GM18498 (cell line): ENCODE data around the gene MXI1.
"Not testable (repeated sequence)": the region's sequence is repeated elsewhere in the genome, so short reads cannot be mapped to it uniquely, and the experiment has no call there.

ENCODE experiments used
- ATAC-seq: cut with Tn5 transposase; IDR thresholded peaks from one replicate; pipeline ENCODE4 v1.9.1; 2021; ENCODE audit warnings: mild to moderate bottlenecking, moderate library complexity; ENCODE audit not compliant: unreplicated experiment

The MXI1 gene

DNA sequence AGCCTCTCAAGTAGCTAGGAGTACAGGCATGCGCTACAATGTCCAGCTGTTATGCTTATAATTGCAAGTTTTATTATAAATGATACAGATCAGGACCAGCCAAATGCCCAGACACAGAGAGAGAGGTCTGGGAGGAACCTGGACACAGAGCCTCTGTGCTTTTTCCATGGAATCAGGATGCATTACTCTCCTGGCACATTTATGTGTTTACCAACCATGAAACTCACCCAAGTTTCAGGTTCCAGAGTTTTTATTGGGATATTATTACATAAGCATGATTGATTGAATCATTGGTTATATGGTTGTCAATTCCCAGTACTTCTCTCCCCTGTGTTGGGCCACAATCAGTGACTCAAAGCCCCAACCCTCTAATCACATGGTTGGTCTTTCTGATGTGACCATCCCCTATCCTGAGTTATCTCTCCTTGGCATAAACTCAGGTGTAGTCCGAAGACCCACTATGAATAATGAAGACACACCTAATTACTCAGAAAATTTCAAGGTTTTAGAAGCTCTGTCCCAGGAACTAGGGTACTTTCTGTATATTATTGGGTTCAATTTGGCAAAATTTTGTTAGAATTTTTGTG is 30.6 kb downstream of the MXI1 start:
- no peak for ATAC-seq

DNA sequence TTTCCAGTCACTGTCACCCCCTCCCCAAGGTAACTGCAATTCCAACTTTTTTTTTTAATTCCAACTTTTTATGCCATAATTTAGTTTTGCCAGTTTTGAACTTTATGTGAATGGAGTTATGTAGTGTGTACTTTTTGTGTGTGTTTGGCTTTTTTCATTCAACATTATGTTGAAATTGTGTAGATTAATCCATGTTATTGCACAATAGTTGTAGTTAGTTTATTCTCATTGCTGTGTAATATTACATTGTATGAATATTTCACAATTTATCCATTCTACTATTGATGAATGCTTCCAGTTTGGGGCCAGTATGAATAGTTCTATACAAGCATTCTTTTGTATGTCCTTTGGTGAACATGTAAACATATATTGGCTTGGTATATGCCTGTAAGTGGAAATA is 32.5 kb downstream of the MXI1 start:
- no peak for ATAC-seq

DNA sequence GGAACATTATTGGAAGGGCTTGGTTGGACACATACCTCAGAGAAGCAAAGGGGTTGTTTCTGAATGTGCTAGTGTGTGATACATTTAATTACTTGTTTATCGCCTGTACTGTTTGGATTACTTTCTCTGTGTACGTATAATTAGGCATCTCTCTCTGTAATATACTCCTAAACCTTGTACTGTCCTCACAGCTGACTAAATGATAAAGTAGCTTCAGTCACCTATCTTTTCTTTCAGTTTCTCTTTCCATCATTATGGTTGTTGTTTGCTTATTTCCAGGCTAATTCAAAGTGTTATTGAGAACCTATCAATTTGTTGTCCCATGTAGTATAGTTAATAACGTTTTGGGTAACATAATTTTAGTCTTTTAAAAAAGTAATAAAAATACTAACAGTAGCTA is 34.0 kb downstream of the MXI1 start:
- peak; percentile 74 for ATAC-seq

DNA sequence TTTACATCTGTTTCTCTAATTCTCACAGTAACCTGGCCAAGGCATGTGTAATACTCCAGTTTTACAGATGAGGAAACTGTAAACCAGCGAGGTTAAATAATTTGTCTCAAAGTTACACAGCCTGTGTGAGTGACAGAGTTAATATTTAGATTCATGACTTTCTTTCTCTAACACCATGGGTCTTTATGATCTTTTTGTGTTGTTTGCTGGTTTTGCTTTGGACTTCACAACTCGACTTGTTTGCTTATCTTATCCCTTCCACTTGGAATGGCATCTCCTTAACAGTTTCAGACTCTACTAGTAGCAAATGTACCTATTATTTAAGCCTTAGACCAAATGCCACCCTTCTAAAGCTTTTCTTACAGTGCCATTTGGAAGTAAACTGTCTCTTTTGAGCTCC is 34.4 kb downstream of the MXI1 start:
- ATAC-seq = peak; percentile 45

DNA sequence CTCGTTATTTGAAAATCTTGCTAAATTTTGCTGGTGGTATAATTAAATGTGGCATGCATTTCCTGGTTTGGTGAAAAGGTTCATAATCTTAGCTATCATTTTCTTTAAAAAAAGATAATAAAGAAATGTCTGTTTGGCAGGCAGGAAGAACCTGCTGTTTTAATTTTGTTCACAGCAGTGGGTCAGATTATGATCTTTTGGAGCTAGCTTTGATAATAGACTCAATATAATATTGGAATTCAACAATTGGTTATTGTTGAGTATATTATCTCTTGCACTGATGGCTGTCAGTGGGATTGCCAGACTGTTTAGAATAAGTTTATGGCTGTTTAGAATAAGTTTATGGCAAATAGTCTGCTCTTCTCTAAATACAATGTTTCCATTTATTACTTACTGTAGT is 35.1 kb downstream of the MXI1 start:
- ATAC-seq = no peak

DNA sequence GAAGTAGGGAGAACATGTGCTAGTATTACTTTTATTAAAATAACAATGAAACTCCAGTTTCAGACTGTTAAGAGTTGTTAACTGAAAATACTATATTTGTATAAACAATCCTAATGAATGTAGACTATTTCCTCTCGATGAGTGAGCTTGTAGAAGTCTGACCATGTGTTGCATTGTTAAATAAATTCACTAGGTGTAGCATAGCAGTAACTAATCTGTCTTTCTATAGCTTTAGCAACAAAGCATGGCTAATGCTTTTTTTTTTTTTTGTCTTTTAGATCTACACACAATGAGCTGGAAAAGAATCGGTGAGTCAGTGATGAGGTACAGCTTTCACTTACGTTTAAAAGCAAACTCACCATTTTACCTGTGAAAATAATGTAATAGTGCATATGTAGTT is 37.1 kb downstream of the MXI1 start:
- ATAC-seq = no peak

GRCh38 chr10:110247833-110248232 is 40.4 kb downstream of the MXI1 start:
- ATAC-seq = not testable (repeated sequence)

GRCh38 chr10:110249489-110249888 is 42.1 kb downstream of the MXI1 start:
- peak; percentile 59 for ATAC-seq

- ATAC-seq = peak; percentile 85
Measured at GRCh38 chr10:110251392-110251791, 44.0 kb downstream of the MXI1 start.

DNA sequence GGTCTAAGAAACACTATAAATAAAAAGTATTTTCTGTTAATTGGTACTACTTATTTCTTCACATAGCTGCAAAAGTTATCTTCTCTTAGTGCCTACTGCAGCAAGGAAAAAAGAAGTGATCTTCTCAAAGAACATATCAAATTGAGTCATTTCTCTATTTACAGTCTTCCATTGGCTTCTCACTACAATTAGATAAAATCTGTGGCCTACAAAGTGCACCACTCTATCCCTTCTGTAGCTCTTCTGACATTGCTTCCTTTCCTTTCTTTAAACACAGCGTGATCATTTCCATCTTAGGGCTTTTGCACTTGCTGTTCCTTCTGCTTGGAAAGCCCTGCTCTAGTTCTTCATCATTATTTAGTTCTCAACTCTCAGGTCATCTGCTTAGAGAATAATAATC is 44.7 kb downstream of the MXI1 start:
- ATAC-seq = no peak

- peak; percentile 38 for ATAC-seq
Measured at GRCh38 chr10:110254467-110254866, 47.1 kb downstream of the MXI1 start.

DNA sequence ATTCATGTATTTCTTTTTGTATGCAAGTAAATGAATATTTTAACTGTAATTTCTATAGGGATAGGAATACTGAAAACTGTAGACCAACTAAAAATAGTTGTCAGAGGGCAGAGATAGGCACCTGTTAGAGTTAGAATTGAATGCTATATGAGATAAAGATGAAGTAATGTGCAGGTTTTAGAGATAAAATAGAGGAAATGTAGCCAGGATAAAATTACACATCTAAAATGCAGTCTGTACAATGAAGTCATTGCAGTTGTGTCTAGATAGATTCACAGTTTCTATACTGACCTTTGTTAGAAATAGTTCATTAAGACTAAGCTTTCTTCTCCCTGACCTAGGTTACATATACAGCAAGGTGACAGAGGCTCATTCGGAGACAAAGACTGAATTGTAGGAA is 51.1 kb downstream of the MXI1 start:
- ATAC-seq = no peak

DNA sequence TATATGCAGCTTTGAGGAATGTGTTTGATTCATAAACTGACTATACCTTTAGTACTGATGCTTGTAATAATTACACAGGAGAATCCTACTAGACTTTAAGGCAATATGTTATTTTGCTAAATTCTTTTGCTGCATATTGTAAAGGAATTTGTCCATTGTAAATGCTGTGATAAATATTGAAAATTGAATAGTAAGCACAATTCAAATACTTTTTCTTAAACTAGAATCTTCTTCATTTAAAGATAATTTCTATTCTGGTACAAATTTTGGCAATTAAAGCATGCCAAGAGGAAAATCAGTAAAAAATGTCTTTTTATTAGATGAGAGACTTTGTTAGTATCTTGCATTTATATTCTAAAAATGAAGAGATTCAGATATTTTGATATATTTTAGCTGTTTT is 51.9 kb downstream of the MXI1 start:
- no peak for ATAC-seq

GRCh38 chr10:110260746-110261477 is 53.5 kb downstream of the MXI1 start:
- no peak for ATAC-seq

DNA sequence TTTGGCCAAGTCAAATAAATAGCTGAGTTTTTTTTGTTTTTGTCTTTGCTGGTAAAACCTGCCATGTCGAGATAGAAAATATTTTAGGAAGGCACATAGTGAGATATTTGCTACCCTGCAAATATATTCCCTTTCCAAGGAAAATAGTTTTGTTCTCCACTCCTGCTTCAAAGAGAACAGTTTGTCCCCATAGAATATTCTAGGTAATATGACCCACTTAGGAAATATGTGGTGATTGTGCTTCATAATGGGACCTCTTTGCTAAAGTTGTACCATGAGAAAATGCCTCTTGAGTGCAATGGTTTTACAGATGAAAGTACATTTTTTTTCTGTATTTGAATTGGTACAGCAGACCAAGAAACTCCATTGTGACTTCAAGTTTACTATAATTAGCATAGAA is 55.8 kb downstream of the MXI1 start:
- no peak for ATAC-seq

GRCh38 chr10:110265573-110266193 is 58.3 kb downstream of the MXI1 start:
- ATAC-seq = no peak

DNA sequence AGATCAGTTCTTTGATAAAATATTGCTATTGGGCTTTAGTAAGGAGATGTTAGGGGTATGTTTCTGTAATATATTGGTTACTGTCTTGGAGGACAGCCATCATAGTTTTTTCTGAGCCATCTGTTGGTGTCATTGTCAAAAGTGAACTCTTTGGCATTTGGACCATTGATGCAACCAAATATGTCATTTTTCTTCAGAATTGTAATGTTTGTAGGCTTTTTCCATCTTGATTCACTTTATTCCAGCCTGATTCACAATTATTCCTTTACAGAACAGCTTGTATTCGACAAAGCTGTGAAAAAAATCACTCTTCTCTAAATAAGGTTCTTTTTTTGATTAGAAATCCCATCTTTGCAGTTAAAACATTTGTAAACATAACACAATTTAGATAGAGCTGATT is 59.9 kb downstream of the MXI1 start:
- ATAC-seq = no peak

DNA sequence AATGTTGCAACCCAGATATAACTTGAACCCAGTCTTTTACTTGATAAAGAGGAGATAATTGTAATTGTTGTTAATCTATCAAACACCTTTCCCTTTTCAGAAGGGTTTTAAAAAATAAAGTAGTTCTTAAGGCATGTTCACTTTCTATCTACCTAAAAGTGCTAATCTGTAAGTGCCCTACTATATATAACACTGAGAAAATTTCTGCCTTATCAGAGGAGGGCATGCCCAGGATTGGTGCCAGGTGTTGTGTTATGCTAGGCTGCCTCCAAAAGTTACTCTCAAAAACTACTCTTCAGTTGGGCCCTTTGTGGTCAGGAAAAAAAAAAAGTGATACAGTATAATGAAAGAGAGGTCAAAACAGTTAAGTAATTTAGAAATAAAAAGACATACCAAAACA is 61.0 kb downstream of the MXI1 start:
- ATAC-seq = peak; percentile 66

- no peak for ATAC-seq
Measured at GRCh38 chr10:110268971-110269370, 61.6 kb downstream of the MXI1 start.

DNA sequence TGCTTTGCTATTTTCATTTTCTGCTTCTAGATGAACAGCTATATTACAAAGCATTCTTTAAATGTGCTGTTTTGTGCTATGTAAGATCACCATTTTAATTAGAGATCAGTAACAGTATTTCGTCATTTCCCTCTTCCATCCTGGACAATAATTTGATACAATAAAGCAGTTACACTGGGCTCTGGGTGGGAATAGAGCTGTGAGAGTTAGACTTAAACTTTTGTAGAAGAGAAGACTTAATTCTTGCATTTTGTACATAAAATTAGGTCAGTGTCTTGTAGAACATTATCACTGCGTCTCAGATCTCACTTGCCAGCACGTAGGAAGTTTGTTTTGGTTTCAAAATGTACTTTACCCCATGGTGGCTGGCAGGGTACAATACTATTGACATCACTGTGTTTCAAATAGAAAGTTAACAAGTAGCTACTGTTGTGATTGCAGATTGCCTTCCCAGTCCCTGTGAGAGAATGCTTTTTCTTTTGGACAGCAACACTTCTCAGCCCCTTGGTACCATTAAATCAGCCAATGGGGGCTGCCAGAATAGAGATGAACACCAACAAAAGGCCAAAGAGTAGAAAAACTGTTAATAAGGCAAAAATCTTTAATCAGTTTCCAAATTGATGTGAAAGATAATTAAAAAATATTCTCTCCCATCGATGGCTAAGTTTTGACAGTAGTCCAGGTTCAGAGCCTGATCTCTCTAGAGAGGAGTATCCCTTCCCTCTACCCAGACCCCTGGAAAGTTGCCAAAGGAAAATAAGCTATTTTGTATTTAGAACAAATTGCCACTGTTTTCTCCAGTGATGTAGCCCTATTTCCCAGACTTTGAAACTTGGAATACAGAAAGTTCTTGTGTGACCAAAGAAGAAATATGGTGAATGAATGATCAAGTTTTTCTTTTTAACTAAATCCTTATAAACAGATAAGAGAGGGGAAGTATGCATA is 62.2 kb downstream of the MXI1 start:
- ATAC-seq = peak; percentile 70

DNA sequence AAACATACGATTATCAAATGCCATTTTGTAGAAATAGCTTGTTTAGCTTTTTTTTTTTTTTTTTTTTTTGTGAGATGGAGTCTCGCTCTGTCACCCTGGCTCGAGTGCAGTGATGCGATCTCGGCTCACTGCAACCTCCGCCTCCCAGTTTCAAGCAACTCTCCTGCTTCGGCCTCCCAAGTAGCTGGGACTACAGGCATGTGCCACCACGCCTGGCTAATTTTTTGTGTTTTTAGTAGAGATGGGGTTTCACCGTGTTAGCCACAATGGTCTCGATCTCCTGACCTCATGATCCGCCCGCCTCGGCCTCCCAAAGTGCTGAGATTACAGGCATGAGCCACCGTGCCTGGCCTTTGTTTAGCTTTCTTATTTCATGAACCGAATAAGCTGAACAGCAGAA is 65.6 kb downstream of the MXI1 start:
- ATAC-seq = not testable (repeated sequence)
